Transverse colon (tissue), 3 donors: Measurements from ENCODE around the gene RNF144A.

Experiments used
- POLR2A ChIP-seq: fragments of 450-650 bp; IDR thresholded peaks from one replicate; pipeline ENCODE4 v1.6.1; 2016; ENCODE audit warnings: antibody characterized with exemption, mild to moderate bottlenecking, moderate library complexity
- TF ChIP-seq, protein P1 (sequence below), 5 experiments: fragments of 200-600 bp in 3 of 5; fragments of 450-650 bp in 2 of 5; sonication (generic) in 3 of 5; IDR thresholded peaks; 1 replicate in 2 of 5; 2 replicates in 3 of 5; pipeline ENCODE4 v1.5.1; 2016 to 2017; ENCODE audit warnings: antibody characterized with exemption in 5 of 5, inconsistent platforms in 3 of 5, mild to moderate bottlenecking in 2 of 5, moderate library complexity in 1 of 5

DNA sequence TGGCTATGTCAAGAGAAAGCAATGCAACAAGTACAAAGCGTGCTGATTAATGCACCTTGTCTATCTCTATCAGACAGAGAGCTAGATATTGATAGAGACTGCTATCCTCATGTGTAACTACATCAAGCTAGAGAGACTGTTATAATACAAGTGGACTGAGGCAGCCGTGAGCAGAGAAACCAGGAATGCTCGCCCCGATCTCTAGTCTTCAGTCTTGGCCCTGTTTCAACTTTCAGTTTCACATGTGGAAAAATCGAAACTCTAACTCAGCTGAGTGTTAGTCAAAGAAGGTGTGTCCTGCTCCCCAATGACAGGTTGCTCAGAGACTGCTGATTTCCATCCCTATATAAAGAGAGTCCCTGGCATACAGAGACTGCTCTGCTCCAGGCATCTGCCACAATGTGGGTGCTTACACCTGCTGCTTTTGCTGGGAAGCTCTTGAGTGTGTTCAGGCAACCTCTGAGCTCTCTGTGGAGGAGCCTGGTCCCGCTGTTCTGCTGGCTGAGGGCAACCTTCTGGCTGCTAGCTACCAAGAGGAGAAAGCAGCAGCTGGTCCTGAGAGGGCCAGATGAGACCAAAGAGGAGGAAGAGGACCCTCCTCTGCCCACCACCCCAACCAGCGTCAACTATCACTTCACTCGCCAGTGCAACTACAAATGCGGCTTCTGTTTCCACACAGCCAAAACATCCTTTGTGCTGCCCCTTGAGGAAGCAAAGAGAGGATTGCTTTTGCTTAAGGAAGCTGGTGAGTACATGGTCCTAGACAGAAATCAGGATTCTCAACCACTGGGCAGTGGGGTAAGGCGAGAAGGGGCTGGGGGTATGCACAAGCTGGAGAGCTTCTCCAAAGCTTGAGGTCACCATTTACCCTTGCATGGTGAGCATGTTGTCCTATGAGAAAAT lies 39.6 kb upstream of the RNF144A start, which contains the start of gene RSAD2:
- TF ChIP-seq POLR2A, result no peak
- TF ChIP-seq, protein P1, sequence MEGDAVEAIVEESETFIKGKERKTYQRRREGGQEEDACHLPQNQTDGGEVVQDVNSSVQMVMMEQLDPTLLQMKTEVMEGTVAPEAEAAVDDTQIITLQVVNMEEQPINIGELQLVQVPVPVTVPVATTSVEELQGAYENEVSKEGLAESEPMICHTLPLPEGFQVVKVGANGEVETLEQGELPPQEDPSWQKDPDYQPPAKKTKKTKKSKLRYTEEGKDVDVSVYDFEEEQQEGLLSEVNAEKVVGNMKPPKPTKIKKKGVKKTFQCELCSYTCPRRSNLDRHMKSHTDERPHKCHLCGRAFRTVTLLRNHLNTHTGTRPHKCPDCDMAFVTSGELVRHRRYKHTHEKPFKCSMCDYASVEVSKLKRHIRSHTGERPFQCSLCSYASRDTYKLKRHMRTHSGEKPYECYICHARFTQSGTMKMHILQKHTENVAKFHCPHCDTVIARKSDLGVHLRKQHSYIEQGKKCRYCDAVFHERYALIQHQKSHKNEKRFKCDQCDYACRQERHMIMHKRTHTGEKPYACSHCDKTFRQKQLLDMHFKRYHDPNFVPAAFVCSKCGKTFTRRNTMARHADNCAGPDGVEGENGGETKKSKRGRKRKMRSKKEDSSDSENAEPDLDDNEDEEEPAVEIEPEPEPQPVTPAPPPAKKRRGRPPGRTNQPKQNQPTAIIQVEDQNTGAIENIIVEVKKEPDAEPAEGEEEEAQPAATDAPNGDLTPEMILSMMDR (IDR thresholded peaks at IDR 0.05), result no peak
